ENCODE measurements around the gene TRAF2. TPM values are rescaled to one million over a fixed set of nuclear protein-coding genes. Genes with fewer than 3 reads are reported as not detected.

Gene TRAF2
- total and polyA plus RNA-seq, 2 of the 13 experiments (the other 11 are each of a cell fraction or from before 2014, with no cell fraction given), result 12.4 to 13.6 TPM

DNA sequence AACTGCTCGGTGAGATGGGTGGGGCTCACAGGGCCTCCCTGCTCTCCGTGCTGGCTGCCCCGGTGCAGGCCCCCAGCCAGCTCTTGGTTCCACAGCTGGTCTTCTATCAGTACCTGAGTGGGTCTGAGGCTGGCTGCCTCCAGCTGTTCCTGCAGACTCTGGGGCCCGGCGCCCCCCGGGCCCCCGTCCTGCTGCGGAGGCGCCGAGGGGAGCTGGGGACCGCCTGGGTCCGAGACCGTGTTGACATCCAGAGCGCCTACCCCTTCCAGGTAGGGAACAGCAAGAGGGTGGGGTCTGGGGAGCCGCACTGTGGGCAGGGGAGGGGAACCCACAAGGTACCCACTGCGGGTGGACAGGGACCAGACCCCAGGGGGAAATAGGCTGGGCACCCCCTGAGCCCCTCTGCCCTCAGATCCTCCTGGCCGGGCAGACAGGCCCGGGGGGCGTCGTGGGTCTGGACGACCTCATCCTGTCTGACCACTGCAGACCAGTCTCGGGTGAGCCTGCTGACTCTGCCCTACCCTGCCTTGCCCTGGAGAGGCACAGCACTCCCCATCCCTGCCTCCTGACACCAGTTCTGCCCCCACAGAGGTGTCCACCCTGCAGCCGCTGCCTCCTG lies 31.4 kb upstream of the TRAF2 start:
- Histone ChIP-seq H3K4me1 (ENCODE audit: insufficient read depth, low read length) (peaks cover 44% of the 10 kb centered on the region), H3K79me2 (ENCODE audit: insufficient read depth, low read length) (peaks cover 9% of the 10 kb centered on the region), H3K4me2 (ENCODE audit: low read depth, low read length) (no peak overlapping the region), H3K27ac (ENCODE audit: extremely low read length, insufficient read depth, low read length) (no peak overlapping the region), H3K9ac (ENCODE audit: insufficient read depth, low read depth, low read length) (no peak overlapping the region), H3K9me3 (ENCODE audit: low read length) (no peaks in the 10 kb centered on the region), H3K27me3 (ENCODE audit: control insufficient read depth in 1 of 2, insufficient read depth in 2 of 2, low read length in 2 of 2) (no peaks in the 10 kb centered on the region), H3K36me3 (replicated peaks in 1 of 2; ENCODE audit: control insufficient read depth in 1 of 2, insufficient read depth in 2 of 2, low read length in 2 of 2) (peaks cover 13 to 17% of the 10 kb centered on the region in 2 experiments), H2AFZ (ENCODE audit: low read length) (no peak overlapping the region), H4K20me1 (ENCODE audit: insufficient read depth, low read length) (peaks cover 5% of the 10 kb centered on the region; the same call in 1 of the 2 replicates), H3K4me3 (replicated peaks in 1 of 3; ENCODE audit: insufficient read depth in 1 of 3, low read depth in 2 of 3, low read length in 3 of 3) (no peak overlapping the region)
- 100% methylated on average over 1 of the region's 23 CpGs for WGBS (ENCODE audit: low lambda C conversion rate)
- no peak for DNase-seq (ENCODE audit: low spot score)
- no peak for ATAC-seq
- ChIA-PET CTCF (ENCODE audit: low intra/inter-chr PET ratio, low total read pairs) (no interaction called here), POLR2A (interaction anchor here (1.3 to 1.8 kb wide), 2 partner anchors 27 to 93 kb away, joined by 3 to 5 read pairs; no protein-coding TSS in a partner anchor)
- no peak for FAIRE-seq
- in situ Hi-C loops (cut with HindIII; ENCODE audit: extremely low pct_ligation_motif_present, low pct_unique_long_range_greater_than_20kb), result no loop called here
- TF ChIP-seq, protein P1, sequence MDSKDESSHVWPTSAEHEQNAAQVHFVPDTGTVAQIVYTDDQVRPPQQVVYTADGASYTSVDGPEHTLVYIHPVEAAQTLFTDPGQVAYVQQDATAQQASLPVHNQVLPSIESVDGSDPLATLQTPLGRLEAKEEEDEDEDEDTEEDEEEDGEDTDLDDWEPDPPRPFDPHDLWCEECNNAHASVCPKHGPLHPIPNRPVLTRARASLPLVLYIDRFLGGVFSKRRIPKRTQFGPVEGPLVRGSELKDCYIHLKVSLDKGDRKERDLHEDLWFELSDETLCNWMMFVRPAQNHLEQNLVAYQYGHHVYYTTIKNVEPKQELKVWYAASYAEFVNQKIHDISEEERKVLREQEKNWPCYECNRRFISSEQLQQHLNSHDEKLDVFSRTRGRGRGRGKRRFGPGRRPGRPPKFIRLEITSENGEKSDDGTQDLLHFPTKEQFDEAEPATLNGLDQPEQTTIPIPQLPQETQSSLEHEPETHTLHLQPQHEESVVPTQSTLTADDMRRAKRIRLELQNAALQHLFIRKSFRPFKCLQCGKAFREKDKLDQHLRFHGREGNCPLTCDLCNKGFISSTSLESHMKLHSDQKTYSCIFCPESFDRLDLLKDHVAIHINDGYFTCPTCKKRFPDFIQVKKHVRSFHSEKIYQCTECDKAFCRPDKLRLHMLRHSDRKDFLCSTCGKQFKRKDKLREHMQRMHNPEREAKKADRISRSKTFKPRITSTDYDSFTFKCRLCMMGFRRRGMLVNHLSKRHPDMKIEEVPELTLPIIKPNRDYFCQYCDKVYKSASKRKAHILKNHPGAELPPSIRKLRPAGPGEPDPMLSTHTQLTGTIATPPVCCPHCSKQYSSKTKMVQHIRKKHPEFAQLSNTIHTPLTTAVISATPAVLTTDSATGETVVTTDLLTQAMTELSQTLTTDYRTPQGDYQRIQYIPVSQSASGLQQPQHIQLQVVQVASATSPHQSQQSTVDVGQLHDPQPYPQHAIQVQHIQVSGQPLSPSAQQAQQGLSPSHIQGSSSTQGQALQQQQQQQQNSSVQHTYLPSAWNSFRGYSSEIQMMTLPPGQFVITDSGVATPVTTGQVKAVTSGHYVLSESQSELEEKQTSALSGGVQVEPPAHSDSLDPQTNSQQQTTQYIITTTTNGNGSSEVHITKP (CRISPR knock-in tag; IDR thresholded peaks at IDR 0.05; ENCODE audit: low read depth), result no peak
- TF ChIP-seq ZNF614 (CRISPR knock-in tag; IDR thresholded peaks at IDR 0.05; ENCODE audit: borderline replicate concordance) (no peak), RBFOX2 (IDR thresholded peaks at IDR 0.05; ENCODE audit: low read depth, low read length) (peak; percentile 41; the same call in 1 of the 2 replicates)
- intact Hi-C loops (cut with micrococcal nuclease; ENCODE audit: unreplicated experiment), result no loop called here
- BruUV-seq (replicated peaks), result no TSS peak
